NCI-H524 (cell line): ENCODE data around the gene PRKN.

Experiments used
- DNase-seq, 2 experiments: peaks; one replicate each; lab custom pipeline; 2025; lab: John Stamatoyannopoulos, UW

Gene PRKN

DNA sequence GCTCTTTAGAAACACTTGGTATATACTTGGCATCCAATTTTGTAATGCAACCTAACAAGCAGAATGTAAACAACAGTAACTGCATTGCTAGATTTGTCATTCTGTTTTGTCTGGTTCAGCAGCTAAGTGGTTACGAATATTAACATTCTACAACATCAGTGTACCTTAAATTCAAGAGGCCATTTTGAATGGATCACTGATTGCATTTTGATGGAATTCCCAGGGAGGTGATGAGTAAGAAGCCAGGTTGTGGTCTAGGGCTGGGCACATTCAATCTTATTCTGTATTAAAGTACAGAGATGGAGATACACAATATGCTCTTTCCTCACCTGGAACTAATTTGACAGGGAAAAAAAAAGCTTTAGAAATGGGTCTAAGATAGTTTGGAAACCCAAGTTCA, 483.5 kb downstream of the PRKN start:
- DNase-seq, result no peak

DNA sequence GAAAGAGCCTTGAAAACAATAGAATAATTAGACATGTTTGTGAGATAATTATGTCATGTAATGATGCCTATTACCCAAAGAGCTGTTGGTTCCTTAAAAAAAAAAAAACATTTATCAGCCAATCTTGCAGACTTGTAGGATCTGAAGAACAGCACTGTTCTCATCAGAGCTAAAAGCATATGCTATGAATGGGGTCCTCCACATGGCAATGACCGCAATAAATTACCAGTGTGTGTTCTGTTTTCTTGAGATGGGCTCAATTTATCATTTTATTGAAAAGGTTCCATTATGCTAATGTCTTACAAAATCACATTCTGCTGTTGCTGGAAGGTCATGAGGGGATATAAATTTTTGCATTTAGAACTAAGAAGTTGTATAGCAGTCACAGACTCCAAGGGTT, 484.7 kb downstream of the PRKN start:
- no peak for DNase-seq

DNA sequence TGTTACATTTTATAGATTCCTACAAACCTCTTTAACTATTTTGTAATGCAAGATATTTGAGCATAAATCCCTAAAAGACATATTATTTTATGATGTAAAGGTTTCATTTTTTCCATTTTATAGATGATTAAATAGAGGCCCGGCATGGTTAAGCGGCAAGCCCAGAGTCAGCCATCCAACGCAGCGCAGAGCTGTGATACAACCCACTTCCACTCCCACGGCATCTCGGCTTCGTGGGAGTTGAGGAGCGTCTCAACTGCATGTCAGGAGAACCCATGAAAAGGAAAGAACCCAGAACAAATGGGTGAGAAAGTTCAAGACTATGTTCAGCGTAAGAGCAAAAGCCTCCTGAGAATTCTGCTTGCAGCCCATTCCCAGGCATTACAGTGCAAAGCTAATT, 488.2 kb downstream of the PRKN start:
- no peak for DNase-seq

DNA sequence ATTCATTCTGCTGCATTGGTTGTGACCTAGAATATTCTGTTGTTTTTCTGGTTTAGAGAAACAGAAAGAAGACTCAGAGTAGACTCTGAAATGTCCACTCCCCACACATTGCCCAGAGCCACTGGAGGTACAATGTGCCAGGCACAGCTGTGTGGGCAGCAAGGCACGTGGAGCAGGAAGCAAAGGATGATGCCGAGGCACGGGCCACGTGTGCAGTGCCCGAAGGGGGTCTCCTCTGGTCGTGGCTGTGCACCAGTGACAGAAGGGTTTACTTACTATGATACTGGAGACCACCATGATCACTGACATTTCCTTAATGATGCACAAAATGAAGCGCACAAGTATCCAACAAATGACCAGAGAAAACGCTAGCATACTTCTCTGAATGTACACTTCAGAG, 488.9 kb downstream of the PRKN start:
- DNase-seq, result no peak

DNA sequence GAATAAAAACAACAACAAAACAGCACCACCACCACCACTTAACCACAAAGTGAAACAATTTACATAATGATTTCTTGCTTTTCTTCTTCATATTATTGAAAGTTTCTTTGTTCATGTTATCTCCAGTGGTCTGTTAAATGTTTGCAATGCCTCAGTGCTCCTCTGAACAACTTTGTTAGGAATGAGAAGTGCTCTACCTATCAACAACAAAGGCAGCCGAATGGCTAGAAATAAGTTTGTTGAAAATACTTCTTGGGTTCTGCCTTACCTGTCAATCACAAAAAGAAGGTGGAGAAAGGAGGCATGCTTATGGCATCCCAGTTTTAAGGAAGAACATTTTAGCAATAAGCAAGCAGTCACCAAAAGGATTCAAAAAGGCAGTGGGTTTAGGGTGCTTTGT, 490.2 kb downstream of the PRKN start:
- DNase-seq, result no peak

DNA sequence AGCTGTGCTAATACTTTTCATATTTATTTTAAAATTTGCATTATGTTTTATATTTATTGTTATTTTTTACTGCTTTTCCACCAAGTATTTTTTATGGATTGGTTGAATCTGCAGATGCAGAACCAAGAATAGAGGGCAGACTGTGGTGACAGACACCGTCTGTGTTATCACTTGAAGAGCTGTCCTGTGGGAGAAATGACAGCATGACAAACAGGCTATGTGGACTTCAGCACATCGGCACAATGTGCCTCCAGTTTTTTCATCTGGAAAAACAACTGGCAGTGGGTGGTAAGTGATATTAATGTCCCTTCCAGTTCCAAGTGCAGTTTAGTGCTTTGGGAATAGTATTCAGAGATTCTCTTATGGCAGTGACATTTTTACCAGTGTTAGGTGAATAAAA, 492.9 kb downstream of the PRKN start:
- DNase-seq, result no peak

DNA sequence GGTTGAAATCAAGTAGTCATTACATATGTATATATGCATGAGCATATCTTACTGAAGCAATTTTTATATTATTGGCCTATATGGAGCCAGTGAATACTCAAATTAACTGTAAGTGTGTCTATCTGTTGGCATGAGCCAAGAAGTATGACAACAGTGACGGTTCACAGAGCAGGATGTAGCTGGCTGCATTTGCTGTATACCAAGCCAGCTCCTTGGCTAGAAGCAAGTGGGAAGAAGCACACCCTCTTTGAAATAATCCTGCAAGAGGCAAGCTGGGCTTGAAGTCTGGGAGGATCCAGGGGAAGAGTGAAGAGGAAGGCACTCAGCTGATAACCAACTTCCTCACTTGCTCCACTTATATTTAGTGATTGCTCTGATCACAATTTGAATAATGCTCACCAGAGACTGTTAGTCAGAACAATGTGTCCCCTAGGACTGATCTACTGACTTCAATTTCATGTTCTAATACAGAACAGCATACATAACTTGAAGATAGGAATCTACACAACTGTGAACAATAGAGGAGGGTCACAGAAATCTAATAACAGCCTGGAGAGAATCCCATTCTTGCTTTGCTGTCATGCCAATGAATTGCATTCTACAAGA, 497.3 kb downstream of the PRKN start:
- no peak for DNase-seq

DNA sequence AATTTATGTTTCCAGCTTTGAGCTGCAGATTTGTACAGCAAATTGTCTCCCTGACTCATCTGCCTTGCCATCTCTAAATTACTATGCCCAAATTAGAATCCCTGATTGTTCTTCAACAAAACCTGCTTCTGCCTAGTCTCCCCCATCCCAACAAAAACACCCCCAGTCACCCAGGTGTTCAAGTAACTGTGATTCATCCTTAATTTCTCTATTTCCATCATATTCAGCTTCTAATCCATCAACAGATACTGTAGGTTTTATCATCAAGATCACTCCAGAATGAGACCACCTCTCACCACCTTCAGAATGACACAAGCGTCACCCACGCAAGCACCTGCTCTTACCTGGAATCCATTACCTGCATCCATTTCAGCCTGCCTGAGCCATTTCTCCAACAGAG, 498.5 kb downstream of the PRKN start:
- DNase-seq, result no peak

DNA sequence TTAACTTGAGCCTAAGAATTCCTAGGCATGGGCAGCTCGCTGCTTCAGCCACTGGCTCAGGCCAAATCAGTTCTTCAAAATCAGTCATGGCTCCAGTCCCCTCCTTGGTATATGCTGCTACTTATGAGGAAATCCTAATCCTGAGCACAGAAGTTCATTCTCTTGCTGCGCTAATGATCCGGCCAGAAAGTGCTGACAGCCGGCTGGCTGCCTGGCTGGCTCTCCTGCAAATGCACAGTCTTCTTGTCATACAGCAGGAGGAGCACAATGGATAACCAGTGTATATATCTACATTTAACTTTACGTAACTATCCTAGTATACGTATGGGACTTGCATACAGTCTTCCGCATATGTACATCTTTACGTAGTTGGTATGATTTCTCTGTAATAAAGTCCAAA, 500.8 kb downstream of the PRKN start:
- DNase-seq, result no peak

DNA sequence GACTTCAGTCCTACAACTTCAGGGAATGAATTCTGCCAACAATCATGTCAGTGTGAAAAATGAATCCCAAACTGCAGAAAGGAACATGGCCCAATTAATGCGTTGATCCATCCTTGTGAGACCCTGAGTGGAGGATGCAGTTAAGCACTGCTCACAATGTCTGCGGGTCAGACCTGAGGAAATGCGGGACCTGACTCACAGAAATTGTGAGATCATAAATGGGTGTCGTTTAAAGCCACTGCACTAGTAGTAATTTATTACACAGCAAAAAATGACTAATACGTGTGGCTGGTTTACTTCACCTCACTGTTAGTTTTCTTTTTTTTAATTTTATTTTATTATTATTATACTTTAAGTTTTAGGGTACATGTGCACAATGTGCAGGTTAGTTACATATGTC, 505.0 kb downstream of the PRKN start:
- DNase-seq, result no peak

DNA sequence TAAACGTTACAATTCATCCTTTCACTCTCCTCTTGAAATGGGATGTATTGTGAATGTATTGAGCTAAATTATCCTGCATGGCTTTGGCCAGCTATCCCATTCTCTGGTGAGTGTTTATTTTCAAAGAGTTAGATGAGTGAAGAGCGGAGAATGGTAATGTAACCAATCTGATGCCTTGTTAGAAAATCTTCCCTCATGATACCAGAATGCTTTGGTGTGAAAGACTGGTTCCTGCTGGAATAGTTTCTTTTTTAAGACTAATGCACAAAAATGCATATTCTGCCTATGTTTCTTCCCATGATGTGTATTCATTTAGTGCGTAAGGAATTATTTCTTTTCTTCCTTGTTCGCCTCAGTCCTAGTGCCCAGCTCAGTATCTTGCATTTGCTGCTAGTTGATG, 506.7 kb downstream of the PRKN start:
- no peak for DNase-seq

DNA sequence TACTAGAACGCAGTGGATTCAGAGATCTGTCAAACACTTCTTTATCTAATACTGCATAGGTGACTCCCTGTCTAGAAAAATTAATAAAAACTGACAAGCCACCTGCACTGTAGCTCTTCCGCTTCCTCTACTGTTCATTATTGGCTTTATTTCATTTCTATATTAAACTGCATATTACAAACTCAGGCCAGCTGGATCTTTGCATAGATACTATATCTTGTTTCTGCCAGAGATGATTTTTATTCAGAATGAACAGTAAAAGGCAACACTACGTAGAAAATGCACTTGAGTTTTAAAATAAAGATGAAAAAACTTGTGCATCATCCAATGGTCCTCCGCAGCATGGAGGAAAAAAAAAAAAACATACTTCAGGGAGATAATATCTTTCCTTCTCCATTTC, 508.3 kb downstream of the PRKN start:
- no peak for DNase-seq

DNA sequence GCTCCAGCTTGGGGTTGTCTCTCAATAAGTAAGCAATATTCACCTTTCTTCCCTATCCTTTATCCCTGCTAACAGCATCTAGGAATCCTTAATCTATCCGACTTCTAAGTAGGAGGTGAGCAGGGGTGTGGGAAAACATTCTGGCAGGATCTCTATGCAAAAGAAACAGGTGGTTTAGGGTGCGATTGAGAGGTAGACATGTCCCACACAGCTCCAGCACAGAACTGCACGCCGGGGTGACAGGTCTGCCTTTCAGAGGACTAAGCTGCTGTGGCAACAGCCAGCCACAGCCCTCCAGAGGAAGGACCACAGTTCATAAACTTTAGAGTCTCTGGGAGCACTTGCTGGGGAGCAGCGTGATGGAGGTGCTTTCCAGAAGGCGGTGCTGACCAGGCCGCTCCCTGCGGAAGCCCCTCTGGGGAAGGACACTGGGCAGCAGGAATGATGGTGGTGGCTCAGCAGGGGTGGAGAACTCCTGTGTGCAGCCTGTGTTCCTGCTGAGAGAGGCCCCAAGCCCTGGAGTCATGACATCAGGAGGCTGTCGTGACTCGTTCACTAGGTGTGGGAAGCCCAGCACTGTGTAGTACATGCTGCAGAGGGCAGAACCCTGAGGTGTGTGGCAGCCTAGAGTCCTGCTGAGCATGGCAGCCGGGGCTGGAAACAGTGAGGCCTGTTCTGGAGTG, 509.6 kb downstream of the PRKN start:
- DNase-seq, result no peak

DNA sequence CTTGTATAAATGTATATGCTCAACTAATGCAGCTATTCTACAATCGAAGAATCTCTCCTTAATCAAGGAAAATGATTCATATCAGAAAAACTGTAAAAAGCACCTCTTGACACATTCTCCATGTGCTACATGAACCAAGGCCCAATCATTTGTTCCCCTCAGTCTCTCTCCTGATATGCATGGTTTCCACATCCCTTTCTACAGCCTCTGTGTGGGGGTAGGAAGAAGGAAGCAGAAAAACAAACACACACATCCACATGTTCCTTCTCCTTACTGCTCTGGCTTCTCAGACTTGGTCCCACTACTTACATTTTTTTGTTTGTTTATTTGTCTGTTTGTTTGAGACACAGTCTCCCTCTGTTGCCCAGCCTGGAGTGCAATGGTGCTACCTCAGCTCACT, 510.5 kb downstream of the PRKN start:
- DNase-seq, result no peak

DNA sequence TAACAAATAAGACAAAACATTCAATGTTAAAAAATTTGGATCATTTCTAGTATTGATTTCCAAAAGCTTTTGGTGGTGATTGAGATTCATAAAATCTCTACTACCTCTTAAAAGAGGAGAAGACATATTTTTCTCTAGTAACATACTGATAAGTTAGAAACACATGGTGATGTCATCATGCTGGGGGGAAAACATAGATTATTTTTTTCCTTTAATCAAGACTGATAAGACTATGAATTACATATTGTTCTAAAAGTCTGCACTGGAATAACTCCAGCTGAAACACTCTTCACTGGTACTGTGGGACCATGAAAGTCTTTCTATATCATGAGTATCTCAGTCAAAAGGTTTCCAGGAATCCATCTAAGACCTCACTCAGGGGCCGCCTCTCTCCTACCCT, 515.8 kb downstream of the PRKN start:
- DNase-seq, result no peak

DNA sequence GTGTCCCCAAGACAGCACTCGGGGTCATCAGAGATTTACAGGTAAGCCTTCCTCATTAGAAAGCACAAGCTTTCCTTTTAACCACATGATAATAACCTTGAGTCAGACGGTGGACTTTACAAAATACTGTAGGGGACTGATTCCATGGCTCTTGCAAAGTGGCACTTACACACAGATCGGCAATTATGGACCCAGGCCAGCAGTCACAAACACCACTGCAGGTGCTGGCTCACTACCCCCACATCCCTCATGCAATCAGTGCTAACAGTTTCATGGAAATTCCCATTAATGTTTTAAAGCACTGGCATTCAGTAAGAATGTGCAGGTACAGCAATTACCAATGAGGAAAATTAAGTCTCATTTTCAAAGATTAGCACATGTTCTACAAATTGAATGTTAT, 516.5 kb downstream of the PRKN start:
- DNase-seq, result no peak

DNA sequence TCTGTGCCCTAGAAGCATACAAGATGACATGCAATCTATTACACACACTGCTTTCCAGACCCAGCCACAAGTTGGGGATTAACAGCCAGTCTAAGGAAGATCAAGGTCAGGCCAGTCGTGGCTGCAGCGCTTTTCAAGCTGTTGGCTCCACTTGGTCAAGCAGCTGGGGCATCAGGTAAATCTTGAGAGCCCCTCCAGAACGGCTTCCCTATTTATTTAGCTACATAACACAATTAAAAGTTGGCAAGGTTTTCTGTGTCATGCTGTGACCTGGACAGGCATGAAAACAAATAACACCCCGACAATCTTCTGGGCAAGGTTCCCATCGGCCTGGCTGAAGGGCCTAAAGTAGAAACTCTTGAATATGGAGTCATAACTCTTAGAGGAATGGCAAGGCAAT, 524.3 kb downstream of the PRKN start:
- no peak for DNase-seq

DNA sequence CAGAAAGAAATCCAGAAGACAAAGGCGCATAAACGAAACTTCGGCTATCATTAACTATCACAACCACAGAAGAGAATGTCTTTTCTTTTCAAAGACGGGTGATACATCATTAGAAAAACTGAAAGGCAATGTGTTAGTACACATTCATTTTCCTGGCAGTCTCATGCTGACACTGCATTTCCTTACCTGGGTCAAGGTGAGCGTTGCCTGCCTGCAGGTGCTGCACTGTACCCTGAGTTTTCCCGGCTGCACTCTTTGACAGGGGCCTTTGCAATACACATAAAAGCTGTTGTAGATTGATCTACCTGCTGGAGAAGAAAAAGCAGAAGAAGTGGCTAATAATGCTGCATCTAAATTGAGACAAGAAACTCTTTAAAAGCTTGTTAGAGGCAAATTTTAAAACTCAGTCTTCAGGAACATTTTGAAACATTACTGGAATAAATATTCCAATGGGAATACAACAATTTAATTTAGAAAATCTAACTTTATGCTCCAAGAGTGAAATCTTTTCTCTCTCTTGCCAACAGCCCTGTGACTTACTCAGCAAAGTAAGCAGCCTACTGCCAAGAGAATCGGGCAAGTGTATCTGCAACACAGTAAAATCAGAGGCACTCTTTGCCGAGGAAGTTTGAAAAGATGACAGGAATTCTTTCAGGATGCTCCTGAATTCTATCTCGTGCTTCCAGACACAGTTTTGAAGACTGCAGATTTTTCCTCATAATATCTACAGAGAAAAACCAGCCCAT, 526.4 kb downstream of the PRKN start:
- DNase-seq, result no peak

DNA sequence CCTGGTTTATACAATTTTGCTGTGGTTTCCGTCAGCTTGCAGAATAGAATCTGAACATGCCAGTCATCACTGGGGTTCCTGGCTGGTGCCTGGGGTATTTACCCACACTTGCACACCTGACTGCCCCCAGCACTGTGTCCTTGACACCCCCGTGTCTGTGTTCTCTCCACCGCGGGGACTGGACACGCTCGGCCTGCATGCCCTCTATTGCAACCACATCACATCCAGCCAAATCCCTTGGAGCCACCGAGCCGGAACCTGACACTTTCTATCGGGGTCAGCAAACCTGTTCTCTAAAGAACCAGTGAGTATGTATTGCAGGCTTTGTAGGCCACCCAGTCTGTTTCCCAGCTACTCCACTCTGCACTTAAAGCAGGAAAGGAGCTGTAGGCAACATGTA, 527.5 kb downstream of the PRKN start:
- no peak for DNase-seq

DNA sequence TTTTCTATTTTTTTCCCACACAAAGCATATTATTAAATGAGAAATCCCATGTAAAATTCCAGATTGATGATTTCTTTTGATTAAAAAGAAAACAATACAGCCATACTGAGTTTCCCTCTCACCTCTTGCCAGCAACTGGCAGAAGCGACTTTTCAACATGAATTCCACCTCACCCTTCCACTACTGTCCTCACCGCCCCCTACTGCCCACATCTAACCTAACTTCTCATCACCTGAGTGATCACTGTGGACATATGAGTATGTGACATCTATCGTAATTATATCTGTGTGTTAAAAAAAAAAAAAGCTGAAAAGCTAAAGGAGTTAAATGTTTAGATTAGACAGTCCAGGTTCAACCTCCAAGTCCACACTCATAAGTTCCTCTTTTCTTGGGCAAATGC, 528.6 kb downstream of the PRKN start:
- DNase-seq, result no peak

DNA sequence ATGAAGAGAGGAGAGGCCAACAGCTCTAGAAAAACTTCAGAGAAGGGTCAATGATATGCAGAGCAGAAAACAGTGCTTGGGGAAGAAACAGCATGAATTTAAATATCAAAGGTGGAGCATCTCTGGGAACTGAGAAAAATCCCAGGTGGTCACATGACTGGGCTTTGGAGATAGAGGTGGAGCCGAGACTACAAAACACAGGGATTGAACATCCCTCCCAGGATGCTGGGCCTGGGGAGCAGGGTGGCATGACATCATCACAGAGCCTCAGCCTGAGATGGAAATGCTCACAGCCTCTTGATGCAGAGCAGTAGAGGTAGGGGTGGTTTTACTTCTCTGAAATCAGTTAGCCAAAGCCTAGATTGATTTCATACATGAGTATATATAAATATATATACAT, 529.5 kb downstream of the PRKN start:
- no peak for DNase-seq

DNA sequence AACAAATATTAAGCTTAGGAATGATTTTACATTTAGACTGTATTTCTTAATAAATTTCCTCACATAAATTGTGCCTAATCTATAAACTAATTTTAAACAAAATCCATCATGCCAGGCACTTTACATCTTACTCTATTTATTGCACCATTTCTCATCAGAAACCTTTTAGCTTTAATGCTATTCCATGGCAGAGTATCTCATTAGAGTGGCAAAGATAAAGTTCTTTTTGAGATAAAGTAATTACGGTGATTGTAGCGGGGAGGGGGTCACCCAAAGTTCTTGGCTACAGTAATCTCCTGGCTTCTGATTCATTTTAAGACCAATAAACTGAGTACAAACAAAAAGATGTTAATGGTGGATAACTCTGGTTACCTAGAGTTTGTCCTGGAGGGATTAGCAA, 532.1 kb downstream of the PRKN start:
- DNase-seq, result no peak

DNA sequence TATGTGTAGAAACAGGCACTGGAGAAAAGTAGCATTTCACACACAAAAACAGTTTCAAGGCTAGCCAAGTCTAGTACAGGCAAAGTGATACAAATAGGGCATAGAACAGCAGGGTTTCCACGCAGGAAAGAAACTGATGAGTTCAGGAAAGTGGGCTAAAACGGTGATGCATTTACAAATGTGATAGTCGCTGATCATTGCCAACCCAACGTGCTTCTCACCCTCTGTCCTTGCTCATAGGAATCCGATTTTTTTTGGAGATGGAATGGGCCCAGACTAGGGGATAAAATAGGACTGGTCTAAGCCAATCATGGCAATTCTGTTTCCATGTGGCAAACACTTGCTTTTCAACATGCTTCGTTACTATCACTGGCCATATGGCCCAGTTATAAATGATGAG, 536.6 kb downstream of the PRKN start:
- no peak for DNase-seq
